ENCODE measurements around the gene MINDY2. TPM values are rescaled to one million over a fixed set of nuclear protein-coding genes. Genes with fewer than 3 reads are reported as not detected.

The MINDY2 gene
- total RNA-seq, 1 experiment from 2014 or later = 29.9 TPM

- H3K27me3 Mint-ChIP-seq (ENCODE audit: low read depth) = peaks cover 15% of the 10 kb centered on the region
- no peak overlapping the region for H3K27ac Mint-ChIP-seq
- TF ChIP-seq RORB (CRISPR knock-in tag; IDR thresholded peaks at IDR 0.05) (no peak), ATF2 (CRISPR knock-in tag; IDR thresholded peaks at IDR 0.05; ENCODE audit: borderline replicate concordance, low read depth) (no peak), ZNF671 (CRISPR knock-in tag; IDR thresholded peaks at IDR 0.05) (no peak), ZNF219 (CRISPR knock-in tag; IDR thresholded peaks at IDR 0.05; ENCODE audit: borderline replicate concordance) (no peak), SMAD4 (CRISPR knock-in tag; IDR thresholded peaks at IDR 0.05) (no peak), HMGXB4 (CRISPR knock-in tag; IDR thresholded peaks at IDR 0.05) (no peak), TEAD1 (CRISPR knock-in tag; IDR thresholded peaks at IDR 0.05) (no peak), ARID4B (CRISPR knock-in tag; IDR thresholded peaks at IDR 0.05; ENCODE audit: borderline replicate concordance) (no peak), ZNF425 (CRISPR knock-in tag; conservative IDR thresholded peaks at IDR 0.05) (no peak), IRF1 (CRISPR knock-in tag; IDR thresholded peaks at IDR 0.05) (no peak), USF2 (CRISPR knock-in tag; IDR thresholded peaks at IDR 0.05) (no peak), AR (CRISPR knock-in tag; IDR thresholded peaks at IDR 0.05) (no peak), MLX (CRISPR knock-in tag; IDR thresholded peaks at IDR 0.05) (no peak), NFE2L1 (CRISPR knock-in tag; IDR thresholded peaks at IDR 0.05) (no peak), KAT7 (CRISPR knock-in tag; IDR thresholded peaks at IDR 0.05; ENCODE audit: borderline replicate concordance) (no peak), TEAD4 (CRISPR knock-in tag; IDR thresholded peaks at IDR 0.05) (no peak)
- H3K9me3 Mint-ChIP-seq = peaks cover 7% of the 10 kb centered on the region
- peaks cover 9% of the 10 kb centered on the region for H3K4me1 Mint-ChIP-seq
- ChIA-PET POLR2A (no interaction called here), CTCF (no interaction called here)
- peaks cover 6% of the 10 kb centered on the region for H3K36me3 Mint-ChIP-seq
- ATAC-seq (no peak), DNase-seq (ENCODE audit: low spot score) (no peak)
- H3K4me3 Mint-ChIP-seq = no peak overlapping the region
Measured at GRCh38 chr15:58867926-58868325, 96.8 kb downstream of the MINDY2 start.

All from WTC11 (cell line).